SK-N-SH (cell line): Measurements from ENCODE around the gene HIPK2. TPM values are rescaled to one million over a fixed set of nuclear protein-coding genes. Genes with fewer than 3 reads are reported as not detected.

Experiments used
- CTCF ChIA-PET: fragments of 300-600, 350-600 bp; formaldehyde crosslinking; extraction: SDS; loops from one replicate; lab custom pipeline; 2021; lab: Yijun Ruan, JAX
- POLR2A ChIA-PET: fragments of 350-600 bp; sonication (Branson Sonifier 250); formaldehyde crosslinking; extraction: SDS; loops from one replicate; lab custom pipeline; 2020; ENCODE audit warnings: antibody characterized with exemption, inconsistent platforms; lab: Yijun Ruan, JAX
- DNase-seq: peaks from one replicate; pipeline ENCODE4 v3.0.0; 2012
- H2AFZ ChIP-seq: fragments of 200-600 bp; sonication (generic); 2 replicates; pipeline ENCODE4 v1.8.1; 2016; ENCODE audit warnings: antibody characterized with exemption, mild to moderate bottlenecking, low read depth
- H3F3A ChIP-seq: fragments of 200-600 bp; sonication (generic); replicated peaks from 2 replicates; pipeline ENCODE3; 2016; ENCODE audit warnings: antibody characterized with exemption, mild to moderate bottlenecking; ENCODE audit not compliant: insufficient read depth
- H3K27ac ChIP-seq, 2 experiments: fragments of 200-500 bp in 1 of 2; fragments of 200-600 bp in 1 of 2; sonication (Bioruptor generic) in 1 of 2; sonication (generic), shearing (Covaris generic) in 1 of 2; 2 replicates each; pipeline versions ENCODE4 v1.5.1 to v1.6.1; 2014 to 2016; ENCODE audit warnings: low read depth in 2 of 2, inconsistent platforms in 1 of 2, low read length in 1 of 2, mild to moderate bottlenecking in 1 of 2, mixed read lengths in 1 of 2
- H3K27me3 ChIP-seq: fragments of 200-600 bp; sonication (generic), shearing (Covaris generic); 2 replicates; pipeline ENCODE4 v1.6.1; 2016; ENCODE audit warnings: mixed run types; ENCODE audit not compliant: insufficient read depth
- H3K36me3 ChIP-seq, 2 experiments: fragments of 200-500 bp in 1 of 2; fragments of 200-600 bp in 1 of 2; sonication (Bioruptor generic) in 1 of 2; sonication (generic) in 1 of 2; replicated peaks in 1 of 2; 2 replicates each; pipeline versions ENCODE3 to v1.5.1; 2014 to 2016; ENCODE audit warnings: low read length in 1 of 2, mild to moderate bottlenecking in 1 of 2; ENCODE audit not compliant: insufficient read depth in 2 of 2, control insufficient read depth in 1 of 2
- H3K4me1 ChIP-seq, 2 experiments: fragments of 200-500 bp in 1 of 2; fragments of 200-600 bp in 1 of 2; sonication (Bioruptor generic) in 1 of 2; sonication (generic), shearing (Covaris generic) in 1 of 2; 2 replicates each; pipeline versions ENCODE4 v1.5.1 to v1.6.1; 2014 to 2016; ENCODE audit warnings: low read depth in 1 of 2, low read length in 1 of 2, mixed run types in 1 of 2; ENCODE audit not compliant: insufficient read depth in 2 of 2, control insufficient read depth in 1 of 2
- H3K4me2 ChIP-seq: fragments of 200-600 bp; sonication (generic), shearing (Covaris generic); 2 replicates; pipeline ENCODE4 v1.6.1; 2017; ENCODE audit warnings: mixed run types
- H3K4me3 ChIP-seq, 2 experiments: fragments of 200-500 bp in 1 of 2; fragments of 200-600 bp in 1 of 2; sonication (Bioruptor generic) in 1 of 2; sonication (generic), shearing (Covaris generic) in 1 of 2; 2 replicates each; pipeline versions ENCODE4 v1.5.1 to v1.8.1; 2014 to 2016; ENCODE audit warnings: low read depth in 2 of 2, inconsistent platforms in 1 of 2, low read length in 1 of 2, mild to moderate bottlenecking in 1 of 2, mixed read lengths in 1 of 2, moderate library complexity in 1 of 2
- H3K79me2 ChIP-seq: fragments of 200-600 bp; sonication (generic); 2 replicates; pipeline ENCODE4 v1.8.1; 2017; ENCODE audit warnings: mild to moderate bottlenecking; ENCODE audit not compliant: insufficient read depth
- H3K9ac ChIP-seq: fragments of 200-600 bp; sonication (generic); 2 replicates; pipeline ENCODE4 v1.6.1; 2017; ENCODE audit warnings: mixed run types
- H3K9me2 ChIP-seq: fragments of 200-600 bp; sonication (generic); 2 replicates; pipeline ENCODE4 v1.6.1; 2017; ENCODE audit warnings: mixed run types
- H3K9me3 ChIP-seq: fragments of 200-600 bp; sonication (generic); 2 replicates; pipeline ENCODE4 v1.6.1; 2017; ENCODE audit warnings: mixed run types, mild to moderate bottlenecking, moderate library complexity
- H4K20me1 ChIP-seq: fragments of 200-600 bp; sonication (generic); 2 replicates; pipeline ENCODE4 v1.6.1; 2017; ENCODE audit warnings: mild to moderate bottlenecking, mixed run types; ENCODE audit not compliant: insufficient read depth
- EP300 ChIP-seq, 2 experiments: IDR thresholded peaks; 2 replicates each; pipeline versions ENCODE4 v1.4.0 to v1.6.1; 2012; ENCODE audit warnings: borderline replicate concordance in 1 of 2, low read depth in 1 of 2, low read length in 1 of 2
- FOXJ3 ChIP-seq: sonication (generic); formaldehyde crosslinking; IDR thresholded peaks from 2 replicates; pipeline ENCODE4 v1.5.1; 2020; ENCODE audit warnings: mild to moderate bottlenecking, missing genetic modification reagents
- MXI1 ChIP-seq: IDR thresholded peaks from 2 replicates; pipeline ENCODE4 v1.6.1; 2012; ENCODE audit warnings: mild to moderate bottlenecking, low read depth, low read length, improper control_type of control experiment
- RAD21 ChIP-seq: IDR thresholded peaks from 2 replicates; pipeline ENCODE4 v1.6.1; 2012; ENCODE audit warnings: mild to moderate bottlenecking, low read length
- RXRA ChIP-seq: IDR thresholded peaks from 2 replicates; pipeline ENCODE4 v1.4.0; 2012; ENCODE audit warnings: low read depth, mild to moderate bottlenecking, borderline replicate concordance
- SMC3 ChIP-seq: IDR thresholded peaks from 2 replicates; pipeline ENCODE4 v1.6.1; 2012; ENCODE audit warnings: low read depth, low read length, improper control_type of control experiment
- TAF1 ChIP-seq: IDR thresholded peaks from 2 replicates; pipeline ENCODE4 v1.6.1; 2012; ENCODE audit warnings: low read depth, mild to moderate bottlenecking, low read length, moderate library complexity, borderline replicate concordance
- TCF12 ChIP-seq: IDR thresholded peaks from 2 replicates; pipeline ENCODE4 v1.4.0; 2012
- USF1 ChIP-seq: IDR thresholded peaks from 2 replicates; pipeline ENCODE4 v1.4.0; 2012; ENCODE audit warnings: low read depth, borderline replicate concordance
- USF2 ChIP-seq: fragments of 150-350 bp; IDR thresholded peaks from 2 replicates; pipeline ENCODE4 v1.6.1; 2017; ENCODE audit warnings: antibody characterized with exemption, low read length, low read depth, borderline replicate concordance
- ZBTB33 ChIP-seq: IDR thresholded peaks from 2 replicates; pipeline ENCODE4 v1.4.0; 2012; ENCODE audit warnings: low read depth, borderline replicate concordance
- WGBS: methylation state at CpG from one replicate; pipeline ENCODE4 v1.1.6; 2017; ENCODE audit warnings: low lambda C conversion rate; 5-methylcytosine and 5-hydroxymethylcytosine counted together
- polyA plus RNA-seq, 3 experiments: library from polyadenylated mRNA; depleted of rRNA; stranded (reverse); fragments of >200 nt; gene quantifications; 2 replicates each; pipeline ENCODE4 v1.2.3, GENCODE V29; 2012
- TF ChIP-seq, protein P1 (sequence below): IDR thresholded peaks from 2 replicates; pipeline ENCODE4 v1.4.0; 2012; ENCODE audit warnings: low read depth

The HIPK2 gene
- polyA plus RNA-seq, 1 of the 3 experiments (the other 2 are of a cell fraction): 14.2 TPM

- Histone ChIP-seq H3K9me3 (no peaks in the 10 kb centered on the region), H3K27me3 (no peaks in the 10 kb centered on the region), H3K9ac (no peak overlapping the region), H3K36me3 (peaks cover under 1% of the 10 kb centered on the region in 2 experiments), H3K4me3 (no peak overlapping the region)
- WGBS: 91% methylated on average over 10 of the region's 10 CpGs
- no peak for TF ChIP-seq RAD21
- TF ChIP-seq, protein P1, sequence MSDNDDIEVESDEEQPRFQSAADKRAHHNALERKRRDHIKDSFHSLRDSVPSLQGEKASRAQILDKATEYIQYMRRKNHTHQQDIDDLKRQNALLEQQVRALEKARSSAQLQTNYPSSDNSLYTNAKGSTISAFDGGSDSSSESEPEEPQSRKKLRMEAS: no peak
- TF ChIP-seq RXRA: no peak
- no peak for TF ChIP-seq TAF1
- TF ChIP-seq MXI1: no peak
- TF ChIP-seq FOXJ3: no peak
- TF ChIP-seq EP300 (IDR thresholded peaks at IDR 0.05; ENCODE audit: borderline replicate concordance in 1 of 2, low read depth in 1 of 2, low read length in 1 of 2): no peak
- no peak for TF ChIP-seq USF2
- no peak for TF ChIP-seq ZBTB33
- TF ChIP-seq, all 33 proteins: peak for 0
- H4K20me1 ChIP-seq: peaks cover 35% of the 10 kb centered on the region
- no peak overlapping the region for H3K4me2 ChIP-seq
- peaks cover 0 to 20% of the 10 kb centered on the region in 2 experiments; a peak in 1 of 4 replicates for H3K4me1 ChIP-seq
- peaks cover 76% of the 10 kb centered on the region for H3K79me2 ChIP-seq
- POLR2A ChIA-PET: no interaction called here
- H3K27ac ChIP-seq: no peak overlapping the region
- no peaks in the 10 kb centered on the region for H3K9me2 ChIP-seq
- CTCF ChIA-PET: interaction anchor here (1.0 to 9.1 kb wide), 4 partner anchors 14 to 683 kb away, joined by 3 to 78 read pairs (median 4); no protein-coding TSS in a partner anchor
- no peaks in the 10 kb centered on the region for H3F3A ChIP-seq
- H2AFZ ChIP-seq: no peak overlapping the region
- no peak for DNase-seq
Observed at GRCh38 chr7:139660317-139661042, 117.3 kb downstream of the HIPK2 start.

- Histone ChIP-seq H3K27me3 (no peaks in the 10 kb centered on the region), H3K36me3 (peaks cover 0 to 4% of the 10 kb centered on the region in 2 experiments), H3K9ac (no peak overlapping the region), H3K9me2 (no peaks in the 10 kb centered on the region), H3K4me1 (peaks cover 0 to 18% of the 10 kb centered on the region in 2 experiments; a peak in 1 of 4 replicates), H3F3A (no peaks in the 10 kb centered on the region), H4K20me1 (peaks cover 33% of the 10 kb centered on the region), H3K79me2 (peaks cover 71% of the 10 kb centered on the region; the same call in 1 of the 2 replicates), H3K4me3 (no peak overlapping the region), H3K4me2 (no peak overlapping the region), H2AFZ (no peak overlapping the region)
- POLR2A ChIA-PET: no interaction called here
- no peak for TF ChIP-seq USF1
- no peak for TF ChIP-seq TCF12
- TF ChIP-seq SMC3: no peak
- TF ChIP-seq, all 33 proteins: peak for 0
- 100% methylated on average over 2 of the region's 2 CpGs for WGBS
- Histone ChIP-seq H3K27ac (no peak overlapping the region), H3K9me3 (no peaks in the 10 kb centered on the region)
- CTCF ChIA-PET: interaction anchor here (0.7 to 9.1 kb wide), 6 partner anchors 7 to 683 kb away, joined by 3 to 78 read pairs (median 3); no protein-coding TSS in a partner anchor
- DNase-seq: no peak
Observed at GRCh38 chr7:139659922-139660316, 117.9 kb downstream of the HIPK2 start.
